MM.1S (cell line): Measurements from ENCODE around the gene SLC6A3.

Experiments used
- CTCF ChIP-seq: fragments of 300-600 bp; sonication (generic); IDR thresholded peaks from 2 replicates; pipeline ENCODE4 v1.5.1; 2016; ENCODE audit warnings: antibody characterized with exemption, low read length, mixed read lengths
- EZH2 ChIP-seq: fragments of 300-600 bp; sonication (generic); optimal IDR thresholded peaks from 2 replicates; pipeline ENCODE3; 2017; ENCODE audit warnings: low read depth, mild to moderate bottlenecking, antibody characterized with exemption, low read length, mixed read lengths

GRCh38 chr5:1466631-1467265, 21.5 kb upstream of the SLC6A3 start:
- TF ChIP-seq CTCF (no peak), EZH2 (no peak)
